ENCODE results near the gene PLA2R1.

PLA2R1 gene

DNA sequence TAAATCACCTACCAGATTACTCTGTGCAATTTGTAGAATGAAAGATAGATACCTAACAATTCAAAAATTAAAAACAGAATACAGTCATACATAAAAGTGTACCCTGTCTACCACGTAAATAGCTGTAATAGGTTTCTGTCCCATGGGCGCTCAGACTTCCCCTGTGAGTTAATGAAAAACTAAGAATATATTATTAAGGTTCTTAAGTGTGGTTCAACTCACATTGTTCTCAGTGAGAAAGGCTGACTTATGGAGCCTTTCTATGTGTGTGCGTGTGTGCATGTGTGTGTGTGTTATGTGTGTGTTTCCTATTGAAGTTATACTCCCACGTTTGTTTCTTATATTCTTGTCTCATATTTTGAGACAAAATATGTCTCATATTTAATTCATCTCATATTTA is 149.8 kb downstream of the PLA2R1 start:
- Histone ChIP-seq H3K9me2 (replicated peaks; ENCODE audit: low read depth, low read length) (no peaks in the 10 kb centered on the region), H3K36me3 (ENCODE audit: insufficient read depth, low read length) (no peaks in the 10 kb centered on the region), H2AFZ (ENCODE audit: low read length) (no peak overlapping the region)

DNA sequence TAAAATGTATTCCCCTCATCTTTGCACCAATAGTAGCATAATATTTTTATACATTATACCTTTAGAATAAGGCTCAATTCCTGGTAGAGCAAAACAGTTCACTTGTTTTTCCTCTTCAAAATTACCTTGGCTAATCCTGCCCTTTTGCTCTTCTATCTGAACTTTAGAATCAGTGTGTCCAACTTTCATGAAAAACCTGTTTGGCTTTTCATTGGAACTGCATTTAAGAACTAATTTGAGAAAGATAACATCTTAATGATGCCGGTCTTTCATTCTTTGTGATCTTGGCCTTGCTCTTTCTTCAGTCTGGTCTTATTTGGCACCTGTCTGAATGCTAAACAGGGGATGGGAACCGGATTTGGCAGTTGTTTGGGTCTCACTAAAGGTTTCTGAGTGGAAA is 151.5 kb downstream of the PLA2R1 start:
- no peak overlapping the region for H3K4me2 ChIP-seq (ENCODE audit: low read depth, low read length, poor library complexity, severe bottlenecking)
- no peaks in the 10 kb centered on the region for H3F3A ChIP-seq (ENCODE audit: low read depth)
- no peaks in the 10 kb centered on the region for H3K79me2 ChIP-seq (ENCODE audit: insufficient read depth, low read length)
- no peak overlapping the region for H3K9ac ChIP-seq (ENCODE audit: low read depth, low read length, poor library complexity, severe bottlenecking)
- TF ChIP-seq EZH2phosphoT487 (IDR thresholded peaks at IDR 0.05; ENCODE audit: borderline replicate concordance) = no peak
- TF ChIP-seq, protein P1, sequence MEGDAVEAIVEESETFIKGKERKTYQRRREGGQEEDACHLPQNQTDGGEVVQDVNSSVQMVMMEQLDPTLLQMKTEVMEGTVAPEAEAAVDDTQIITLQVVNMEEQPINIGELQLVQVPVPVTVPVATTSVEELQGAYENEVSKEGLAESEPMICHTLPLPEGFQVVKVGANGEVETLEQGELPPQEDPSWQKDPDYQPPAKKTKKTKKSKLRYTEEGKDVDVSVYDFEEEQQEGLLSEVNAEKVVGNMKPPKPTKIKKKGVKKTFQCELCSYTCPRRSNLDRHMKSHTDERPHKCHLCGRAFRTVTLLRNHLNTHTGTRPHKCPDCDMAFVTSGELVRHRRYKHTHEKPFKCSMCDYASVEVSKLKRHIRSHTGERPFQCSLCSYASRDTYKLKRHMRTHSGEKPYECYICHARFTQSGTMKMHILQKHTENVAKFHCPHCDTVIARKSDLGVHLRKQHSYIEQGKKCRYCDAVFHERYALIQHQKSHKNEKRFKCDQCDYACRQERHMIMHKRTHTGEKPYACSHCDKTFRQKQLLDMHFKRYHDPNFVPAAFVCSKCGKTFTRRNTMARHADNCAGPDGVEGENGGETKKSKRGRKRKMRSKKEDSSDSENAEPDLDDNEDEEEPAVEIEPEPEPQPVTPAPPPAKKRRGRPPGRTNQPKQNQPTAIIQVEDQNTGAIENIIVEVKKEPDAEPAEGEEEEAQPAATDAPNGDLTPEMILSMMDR (conservative IDR thresholded peaks at IDR 0.05; ENCODE audit: low read length) = no peak
- H3K36me3 ChIP-seq (ENCODE audit: insufficient read depth, low read length) = no peaks in the 10 kb centered on the region
- H3K4me3 ChIP-seq (ENCODE audit: low read length, poor library complexity, severe bottlenecking) = no peak overlapping the region
- no peaks in the 10 kb centered on the region for H4K20me1 ChIP-seq (ENCODE audit: insufficient read depth, low read length, poor library complexity, severe bottlenecking)
- no peaks in the 10 kb centered on the region for H3K9me3 ChIP-seq (ENCODE audit: insufficient read depth, low read depth, low read length)
- H2AFZ ChIP-seq (ENCODE audit: low read length) = no peak overlapping the region
- H3K4me1 ChIP-seq (ENCODE audit: insufficient read depth, low read length, poor library complexity, severe bottlenecking) = no peaks in the 10 kb centered on the region
- no peaks in the 10 kb centered on the region for H3K9me2 ChIP-seq (replicated peaks; ENCODE audit: low read depth, low read length)
- no peaks in the 10 kb centered on the region for H3K27me3 ChIP-seq (ENCODE audit: insufficient read depth, low read length, poor library complexity, severe bottlenecking)

More for the DNA sequence above, 149.8 kb downstream of the PLA2R1 start:
- Histone ChIP-seq H3K4me1 (ENCODE audit: insufficient read depth, low read length, poor library complexity, severe bottlenecking) (no peaks in the 10 kb centered on the region), H3K27me3 (ENCODE audit: insufficient read depth, low read length, poor library complexity, severe bottlenecking) (no peaks in the 10 kb centered on the region), H3K4me2 (ENCODE audit: low read depth, low read length, poor library complexity, severe bottlenecking) (no peak overlapping the region), H4K20me1 (ENCODE audit: insufficient read depth, low read length, poor library complexity, severe bottlenecking) (no peaks in the 10 kb centered on the region), H3K79me2 (ENCODE audit: insufficient read depth, low read length) (no peaks in the 10 kb centered on the region), H3F3A (ENCODE audit: low read depth) (no peaks in the 10 kb centered on the region), H3K9me3 (ENCODE audit: insufficient read depth, low read depth, low read length) (no peaks in the 10 kb centered on the region), H3K9ac (ENCODE audit: low read depth, low read length, poor library complexity, severe bottlenecking) (no peak overlapping the region), H3K4me3 (ENCODE audit: low read length, poor library complexity, severe bottlenecking) (no peak overlapping the region)
- no peak for TF ChIP-seq EZH2phosphoT487 (IDR thresholded peaks at IDR 0.05; ENCODE audit: borderline replicate concordance)
- TF ChIP-seq, protein P1 (conservative IDR thresholded peaks at IDR 0.05; ENCODE audit: low read length) = no peak

DNA sequence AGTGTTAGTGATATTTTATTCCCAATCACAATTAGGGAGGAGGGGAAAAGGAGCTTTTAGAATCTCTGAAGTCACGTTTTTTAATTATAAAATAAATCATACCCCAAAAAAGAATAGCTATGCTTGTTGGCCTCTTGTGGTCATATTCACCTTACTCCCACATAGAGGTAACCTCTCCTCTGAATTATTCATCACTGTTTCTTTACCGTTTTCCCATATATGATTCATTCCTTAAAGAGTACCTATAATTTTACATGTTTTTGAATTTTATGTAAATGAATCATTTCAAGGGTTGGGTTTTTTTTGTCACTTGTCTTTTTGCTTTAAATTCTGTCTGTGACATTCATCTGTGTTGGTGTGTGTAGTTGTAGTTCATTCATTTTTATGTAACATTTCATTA is 153.8 kb downstream of the PLA2R1 start:
- H3K9me3 ChIP-seq (ENCODE audit: insufficient read depth, low read depth, low read length) = no peaks in the 10 kb centered on the region
- H3K4me2 ChIP-seq (ENCODE audit: low read depth, low read length, poor library complexity, severe bottlenecking) = no peak overlapping the region
- H3F3A ChIP-seq (ENCODE audit: low read depth) = no peaks in the 10 kb centered on the region
- H3K4me1 ChIP-seq (ENCODE audit: insufficient read depth, low read length, poor library complexity, severe bottlenecking) = peaks cover 8% of the 10 kb centered on the region
- no peaks in the 10 kb centered on the region for H3K27me3 ChIP-seq (ENCODE audit: insufficient read depth, low read length, poor library complexity, severe bottlenecking)
- no peaks in the 10 kb centered on the region for H3K36me3 ChIP-seq (ENCODE audit: insufficient read depth, low read length)
- no peaks in the 10 kb centered on the region for H3K9me2 ChIP-seq (replicated peaks; ENCODE audit: low read depth, low read length)
- no peak for TF ChIP-seq EZH2phosphoT487 (IDR thresholded peaks at IDR 0.05; ENCODE audit: borderline replicate concordance)
- no peak overlapping the region for H3K4me3 ChIP-seq (ENCODE audit: low read length, poor library complexity, severe bottlenecking)
- no peak overlapping the region for H2AFZ ChIP-seq (ENCODE audit: low read length)
- 0 out of 2 replicates have a peak, but pooled peaks cover 4% of the 10 kb centered on the region for H3K79me2 ChIP-seq (ENCODE audit: insufficient read depth, low read length)
- H4K20me1 ChIP-seq (ENCODE audit: insufficient read depth, low read length, poor library complexity, severe bottlenecking) = no peaks in the 10 kb centered on the region
- no peak overlapping the region for H3K9ac ChIP-seq (ENCODE audit: low read depth, low read length, poor library complexity, severe bottlenecking)

DNA sequence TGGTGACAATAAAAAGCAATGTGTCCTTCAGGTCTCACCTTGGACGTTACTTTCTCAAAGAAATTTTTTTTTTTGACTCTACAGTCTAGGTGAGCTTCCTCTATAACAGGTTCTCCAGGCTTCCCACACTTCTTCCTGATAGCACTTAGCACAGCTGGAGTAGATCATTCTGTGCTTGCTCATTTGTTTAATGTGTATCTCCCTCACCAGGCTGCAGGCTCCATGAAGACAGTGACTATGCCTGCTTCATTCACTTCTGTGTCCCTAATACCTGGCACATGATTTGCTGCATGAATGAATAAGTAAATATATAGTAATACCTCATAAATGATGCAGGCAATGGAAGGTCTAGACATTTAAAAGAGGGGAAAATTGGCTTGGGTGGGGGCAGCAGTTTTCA is 154.5 kb downstream of the PLA2R1 start:
- H3K9ac ChIP-seq (ENCODE audit: low read depth, low read length, poor library complexity, severe bottlenecking) = no peak overlapping the region
- no peak overlapping the region for H3K4me3 ChIP-seq (ENCODE audit: low read length, poor library complexity, severe bottlenecking)
- H3F3A ChIP-seq (ENCODE audit: low read depth) = no peaks in the 10 kb centered on the region
- H3K4me1 ChIP-seq (ENCODE audit: insufficient read depth, low read length, poor library complexity, severe bottlenecking) = peaks cover 15% of the 10 kb centered on the region
- no peaks in the 10 kb centered on the region for H4K20me1 ChIP-seq (ENCODE audit: insufficient read depth, low read length, poor library complexity, severe bottlenecking)
- no peaks in the 10 kb centered on the region for H3K9me2 ChIP-seq (replicated peaks; ENCODE audit: low read depth, low read length)
- H3K27me3 ChIP-seq (ENCODE audit: insufficient read depth, low read length, poor library complexity, severe bottlenecking) = no peaks in the 10 kb centered on the region
- H3K79me2 ChIP-seq (ENCODE audit: insufficient read depth, low read length) = peaks cover 10% of the 10 kb centered on the region
- H3K4me2 ChIP-seq (ENCODE audit: low read depth, low read length, poor library complexity, severe bottlenecking) = no peak overlapping the region
- H2AFZ ChIP-seq (ENCODE audit: low read length) = no peak overlapping the region
- no peak for TF ChIP-seq EZH2phosphoT487 (IDR thresholded peaks at IDR 0.05; ENCODE audit: borderline replicate concordance)
- TF ChIP-seq, protein P1 (conservative IDR thresholded peaks at IDR 0.05; ENCODE audit: low read length) = no peak
- no peaks in the 10 kb centered on the region for H3K9me3 ChIP-seq (ENCODE audit: insufficient read depth, low read depth, low read length)
- no peaks in the 10 kb centered on the region for H3K36me3 ChIP-seq (ENCODE audit: insufficient read depth, low read length)

Measured in Loucy (cell line).